Smooth muscle cell (in vitro differentiated cells): ENCODE data around the gene PXT1. TPM values are rescaled to one million over a fixed set of nuclear protein-coding genes. Genes with fewer than 3 reads are reported as not detected.

ENCODE experiments used
- DNase-seq: peaks from one replicate; lab custom pipeline; 2025; ENCODE audit not compliant: unreplicated experiment; lab: John Stamatoyannopoulos, UW
- H2AFZ ChIP-seq: fragments of 200-600 bp; sonication (generic); 2 replicates; pipeline ENCODE4 v1.6.0; 2016; ENCODE audit warnings: antibody characterized with exemption, low read depth, mild to moderate bottlenecking
- H3F3A ChIP-seq: fragments of 200-600 bp; sonication (generic); 2 replicates; pipeline ENCODE4 v1.6.0; 2017; ENCODE audit warnings: antibody characterized with exemption, low read depth
- H3K27ac ChIP-seq: fragments of 200-600 bp; sonication (generic); 2 replicates; pipeline ENCODE4 v1.5.1; 2016; ENCODE audit warnings: low read depth, mild to moderate bottlenecking
- H3K27me3 ChIP-seq: fragments of 200-600 bp; sonication (generic); 2 replicates; pipeline ENCODE4 v1.6.1; 2016; ENCODE audit warnings: low read depth, mild to moderate bottlenecking
- H3K36me3 ChIP-seq: fragments of 200-600 bp; sonication (generic); 2 replicates; pipeline ENCODE4 v1.5.1; 2016; ENCODE audit warnings: low read depth
- H3K4me1 ChIP-seq: fragments of 200-600 bp; sonication (generic); 2 replicates; pipeline ENCODE4 v1.5.1; 2016; ENCODE audit warnings: low read depth
- H3K4me2 ChIP-seq: fragments of 200-600 bp; sonication (generic); 2 replicates; pipeline ENCODE4 v1.6.0; 2016; ENCODE audit warnings: mild to moderate bottlenecking
- H3K4me3 ChIP-seq: fragments of 200-600 bp; sonication (generic); 2 replicates; pipeline ENCODE4 v1.5.1; 2016; ENCODE audit warnings: mild to moderate bottlenecking
- H3K79me2 ChIP-seq: fragments of 200-600 bp; sonication (generic); 2 replicates; pipeline ENCODE4 v1.6.0; 2016; ENCODE audit warnings: low read depth, mild to moderate bottlenecking
- H3K9ac ChIP-seq: fragments of 200-600 bp; sonication (generic); 2 replicates; pipeline ENCODE4 v1.6.0; 2016; ENCODE audit warnings: low read depth
- H3K9me3 ChIP-seq: fragments of 200-600 bp; sonication (generic); replicated peaks from 2 replicates; pipeline ENCODE4 v1.5.1; 2016; ENCODE audit warnings: low read depth
- H4K20me1 ChIP-seq: fragments of 200-600 bp; sonication (generic); 2 replicates; pipeline ENCODE4 v1.6.0; 2016; ENCODE audit warnings: low read depth
- CTCF ChIP-seq: fragments of 200-600 bp; sonication (generic); IDR thresholded peaks from 2 replicates; pipeline ENCODE4 v1.5.1; 2017; ENCODE audit warnings: borderline replicate concordance, mild to moderate bottlenecking, antibody characterized with exemption; ENCODE audit not compliant: insufficient read depth, poor library complexity, severe bottlenecking
- WGBS: methylation state at CpG from one replicate; pipeline ENCODE4 v1.1.7; 2016; ENCODE audit warnings: low lambda C conversion rate; 5-methylcytosine and 5-hydroxymethylcytosine counted together
- polyA plus RNA-seq: library from polyadenylated mRNA; unstranded; fragments of >200 nt; fragmentation: Nextera tagmentation; extraction: Ambion mirVana; gene quantifications from 2 replicates; pipeline ENCODE4 v1.2.1, GENCODE V29; 2016
- total RNA-seq: library from RNA; depleted of rRNA; stranded (reverse); fragments of >200 nt; gene quantifications from 2 replicates; pipeline ENCODE4 v1.2.3, GENCODE V29; 2014

PXT1 gene
- total and polyA plus RNA-seq, 2 experiments from 2014 or later = not detected

- no peak overlapping the region for H3K4me3 ChIP-seq
- WGBS = 96% methylated on average over 11 of the region's 11 CpGs
- no peak for TF ChIP-seq CTCF
- peaks cover 4% of the 10 kb centered on the region for H3K4me1 ChIP-seq
- H3K36me3 ChIP-seq = no peaks in the 10 kb centered on the region
- no peak overlapping the region for H3K9ac ChIP-seq
- H3F3A ChIP-seq = peaks cover 5% of the 10 kb centered on the region
- no peak overlapping the region for H3K4me2 ChIP-seq
- no peak for DNase-seq
- no peak overlapping the region for H3K27ac ChIP-seq
- no peak overlapping the region for H2AFZ ChIP-seq
- H3K79me2 ChIP-seq = no peaks in the 10 kb centered on the region
- H3K27me3 ChIP-seq = no peaks in the 10 kb centered on the region
- H4K20me1 ChIP-seq = no peaks in the 10 kb centered on the region
- H3K9me3 ChIP-seq = no peaks in the 10 kb centered on the region
Observed at GRCh38 chr6:36361071-36361470, 81.6 kb downstream of the PXT1 start.

- Histone ChIP-seq H3K27ac (no peak overlapping the region), H3K4me1 (peaks cover 4% of the 10 kb centered on the region)
Observed at GRCh38 chr6:36360241-36361054, 82.2 kb downstream of the PXT1 start.

GRCh38 chr6:36358226-36358915, 84.3 kb downstream of the PXT1 start:
- Histone ChIP-seq H3K9ac (no peak overlapping the region), H4K20me1 (no peaks in the 10 kb centered on the region), H3F3A (no peaks in the 10 kb centered on the region), H3K4me3 (no peak overlapping the region), H3K36me3 (no peaks in the 10 kb centered on the region), H3K4me2 (peak overlapping the region; percentile 60), H3K27me3 (no peaks in the 10 kb centered on the region), H3K9me3 (no peaks in the 10 kb centered on the region), H3K4me1 (no peaks in the 10 kb centered on the region), H3K27ac (no peak overlapping the region), H2AFZ (peak overlapping the region; percentile 49), H3K79me2 (no peaks in the 10 kb centered on the region)
- no peak for DNase-seq
- TF ChIP-seq CTCF = no peak
- 29% methylated on average over 4 of the region's 4 CpGs for whole genome bisulfite sequencing

More at GRCh38 chr6:36360241-36361054, 82.2 kb downstream of the PXT1 start:
- no peaks in the 10 kb centered on the region for H3K9me3 ChIP-seq
- H3K9ac ChIP-seq = no peak overlapping the region
- H3K4me3 ChIP-seq = no peak overlapping the region
- H2AFZ ChIP-seq = peak overlapping the region; percentile 23
- peak; percentile 44 for DNase-seq
- no peak overlapping the region for H3K4me2 ChIP-seq
- H3K27me3 ChIP-seq = no peaks in the 10 kb centered on the region
- H4K20me1 ChIP-seq = no peaks in the 10 kb centered on the region
- 21% methylated on average over 10 of the region's 10 CpGs for WGBS
- no peaks in the 10 kb centered on the region for H3K79me2 ChIP-seq
- peak; percentile 78 for TF ChIP-seq CTCF
- peaks cover 5% of the 10 kb centered on the region for H3F3A ChIP-seq
- no peaks in the 10 kb centered on the region for H3K36me3 ChIP-seq
